ENCODE results near the gene DCLK1.
A peak's percentile ranks its signal among the peaks of the same experiment; 100 is the strongest.

Gene DCLK1

DNA sequence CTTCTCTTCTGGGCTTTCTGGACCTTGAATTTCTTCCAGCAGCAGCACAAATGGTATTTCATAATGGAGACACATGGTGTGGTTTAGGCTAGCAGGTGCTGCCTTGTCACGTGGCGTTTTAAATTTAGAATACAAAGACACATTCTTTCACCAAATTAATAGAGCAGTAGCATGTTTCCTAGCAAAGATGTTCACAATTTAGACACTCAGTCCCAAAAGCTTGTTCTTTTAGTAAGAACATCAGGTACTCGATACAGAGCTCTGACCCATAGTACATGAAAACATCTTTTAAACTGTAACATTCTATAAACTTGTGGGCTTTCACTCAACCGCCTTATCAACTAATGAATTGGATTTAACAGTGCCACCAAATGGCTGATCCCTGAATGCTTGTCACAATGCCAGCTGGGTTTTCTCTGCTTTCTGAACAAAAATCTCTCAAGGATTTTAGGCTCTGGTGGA, 290.1 kb downstream of the DCLK1 start:
- DNase-seq (ENCODE audit: low spot score) = no peak
- CTCF ChIA-PET = no interaction called here
- TF ChIP-seq, protein P1, sequence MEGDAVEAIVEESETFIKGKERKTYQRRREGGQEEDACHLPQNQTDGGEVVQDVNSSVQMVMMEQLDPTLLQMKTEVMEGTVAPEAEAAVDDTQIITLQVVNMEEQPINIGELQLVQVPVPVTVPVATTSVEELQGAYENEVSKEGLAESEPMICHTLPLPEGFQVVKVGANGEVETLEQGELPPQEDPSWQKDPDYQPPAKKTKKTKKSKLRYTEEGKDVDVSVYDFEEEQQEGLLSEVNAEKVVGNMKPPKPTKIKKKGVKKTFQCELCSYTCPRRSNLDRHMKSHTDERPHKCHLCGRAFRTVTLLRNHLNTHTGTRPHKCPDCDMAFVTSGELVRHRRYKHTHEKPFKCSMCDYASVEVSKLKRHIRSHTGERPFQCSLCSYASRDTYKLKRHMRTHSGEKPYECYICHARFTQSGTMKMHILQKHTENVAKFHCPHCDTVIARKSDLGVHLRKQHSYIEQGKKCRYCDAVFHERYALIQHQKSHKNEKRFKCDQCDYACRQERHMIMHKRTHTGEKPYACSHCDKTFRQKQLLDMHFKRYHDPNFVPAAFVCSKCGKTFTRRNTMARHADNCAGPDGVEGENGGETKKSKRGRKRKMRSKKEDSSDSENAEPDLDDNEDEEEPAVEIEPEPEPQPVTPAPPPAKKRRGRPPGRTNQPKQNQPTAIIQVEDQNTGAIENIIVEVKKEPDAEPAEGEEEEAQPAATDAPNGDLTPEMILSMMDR (conservative IDR thresholded peaks at IDR 0.05; ENCODE audit: low read depth) = no peak
- POLR2A ChIA-PET (ENCODE audit: low non-redundant PET) = no interaction called here
- no peak overlapping the region for H3K27ac ChIP-seq

DNA sequence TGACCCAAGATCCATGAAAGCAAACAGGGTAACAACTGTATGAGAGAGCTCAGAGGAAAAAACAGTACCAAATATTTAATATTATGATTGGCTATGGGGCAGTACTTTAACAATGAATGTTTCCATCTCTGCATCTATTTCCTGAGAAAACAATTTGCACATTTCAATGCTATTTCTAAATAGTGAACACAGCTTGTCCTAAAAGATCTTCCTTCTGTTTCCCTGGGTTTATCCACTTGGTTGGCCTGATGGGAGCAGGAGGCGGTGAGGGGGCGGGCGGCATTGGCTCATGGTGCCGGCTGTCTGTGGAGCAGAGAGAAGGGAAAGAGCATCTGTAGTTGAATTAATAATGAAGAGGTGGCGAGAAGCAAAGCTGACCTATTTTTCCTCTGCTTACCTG, 291.4 kb downstream of the DCLK1 start:
- no peak overlapping the region for H3K27ac ChIP-seq
- POLR2A ChIA-PET (ENCODE audit: low non-redundant PET) = no interaction called here
- no peak for DNase-seq (ENCODE audit: low spot score)
- TF ChIP-seq, protein P1 (conservative IDR thresholded peaks at IDR 0.05; ENCODE audit: low read depth) = no peak
- CTCF ChIA-PET = no interaction called here

DNA sequence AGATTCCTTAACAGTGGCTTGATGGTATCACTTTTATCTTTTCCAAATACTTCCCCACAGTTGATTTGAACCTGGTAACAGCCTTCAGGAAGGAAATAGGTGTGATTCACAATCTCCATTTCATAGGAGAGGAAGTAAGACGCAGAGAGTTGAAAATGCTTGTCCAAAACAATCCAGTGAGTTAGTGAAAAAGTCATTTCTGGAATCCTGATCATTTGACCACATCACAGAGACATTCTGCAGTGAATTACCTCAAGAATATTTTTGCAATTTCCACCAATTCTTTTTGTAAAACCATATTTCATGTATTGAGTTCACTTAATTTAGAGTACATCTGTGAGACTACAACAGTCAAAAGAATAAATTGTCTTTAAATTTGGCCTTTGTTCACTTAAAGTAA, 292.8 kb downstream of the DCLK1 start:
- CTCF ChIA-PET = no interaction called here

DNA sequence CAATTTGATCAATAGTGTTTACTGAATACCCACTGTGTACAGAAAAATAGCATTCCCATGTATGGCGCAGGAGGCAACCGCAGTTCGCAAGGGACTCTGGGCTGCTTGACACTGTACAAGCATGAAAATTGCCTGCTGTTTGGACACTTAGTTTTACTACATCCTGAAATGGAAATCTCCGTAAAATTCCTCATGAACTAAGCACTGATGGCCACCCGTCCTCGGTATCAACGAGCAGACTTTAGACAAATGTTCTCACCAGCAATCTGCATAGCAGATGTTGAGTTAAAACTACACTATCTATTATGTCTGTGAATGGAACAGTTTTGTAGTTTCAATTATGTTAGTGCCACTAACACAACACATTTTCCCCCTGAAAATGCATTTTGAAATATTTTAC, 294.7 kb downstream of the DCLK1 start:
- CTCF ChIA-PET = no interaction called here
- TF ChIP-seq, protein P1 (conservative IDR thresholded peaks at IDR 0.05; ENCODE audit: low read depth) = no peak
- DNase-seq (ENCODE audit: low spot score) = no peak
- POLR2A ChIA-PET (ENCODE audit: low non-redundant PET) = no interaction called here
- H3K27ac ChIP-seq = no peak overlapping the region

More for the DNA sequence above, 292.8 kb downstream of the DCLK1 start:
- TF ChIP-seq, protein P1 (conservative IDR thresholded peaks at IDR 0.05; ENCODE audit: low read depth) = no peak
- DNase-seq (ENCODE audit: low spot score) = peak; percentile 5
- POLR2A ChIA-PET (ENCODE audit: low non-redundant PET) = no interaction called here
- H3K27ac ChIP-seq = no peak overlapping the region

DNA sequence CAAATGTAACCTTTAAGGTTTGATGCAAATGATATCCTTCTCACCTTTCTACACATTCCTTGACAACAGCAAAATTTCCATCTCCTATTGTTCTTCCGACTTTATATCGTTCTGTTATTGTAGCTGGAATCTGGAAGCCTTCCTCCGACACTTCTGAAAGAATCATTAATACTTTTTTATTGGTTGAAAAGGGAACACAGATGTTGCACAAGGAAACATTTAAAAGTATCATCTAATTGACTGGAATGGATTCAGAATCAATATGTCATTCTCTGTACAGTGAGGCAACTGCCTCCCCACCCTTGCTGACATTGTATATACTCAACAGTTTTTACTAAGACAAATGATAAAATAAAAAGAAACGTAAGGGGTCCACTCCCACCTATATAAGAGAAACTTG, 295.2 kb downstream of the DCLK1 start:
- no peak for DNase-seq (ENCODE audit: low spot score)
- TF ChIP-seq, protein P1 (conservative IDR thresholded peaks at IDR 0.05; ENCODE audit: low read depth) = no peak
- CTCF ChIA-PET = no interaction called here
- H3K27ac ChIP-seq = no peak overlapping the region
- POLR2A ChIA-PET (ENCODE audit: low non-redundant PET) = no interaction called here

DNA sequence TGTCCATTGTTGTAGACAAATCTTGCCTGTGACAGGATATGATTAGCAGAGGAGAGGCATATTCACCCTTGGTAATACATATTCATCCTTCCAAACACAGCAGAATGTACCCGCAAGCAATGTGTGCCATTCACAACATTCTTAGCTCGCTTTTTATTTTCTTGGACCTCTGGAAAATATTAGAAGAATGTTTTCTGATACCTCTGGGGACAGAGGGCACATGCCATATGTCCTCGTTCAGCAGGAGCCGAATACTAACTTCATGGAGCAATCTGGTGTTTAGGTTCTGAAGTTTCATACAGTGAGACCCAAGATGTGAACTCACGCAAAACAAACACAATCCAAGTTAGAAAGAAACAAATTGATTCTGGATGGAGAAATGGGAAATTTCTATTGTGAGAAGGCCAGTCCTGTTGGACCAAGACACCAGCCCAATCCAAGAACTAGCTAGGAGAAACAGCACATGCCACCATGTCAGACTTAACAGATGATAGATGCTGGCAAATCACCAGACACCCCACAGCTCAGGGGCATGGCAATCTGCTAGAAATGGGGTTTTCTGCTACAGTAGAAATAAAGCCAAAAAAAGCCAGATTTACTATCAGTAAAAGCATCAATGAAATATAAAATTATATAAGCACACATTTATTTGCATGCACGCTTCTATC, 297.4 kb downstream of the DCLK1 start:
- no peak overlapping the region for H3K27ac ChIP-seq
- CTCF ChIA-PET = interaction anchor here (0.5 to 0.6 kb wide), 2 partner anchors 138 to 1469 kb away, joined by 3 to 5 read pairs; no protein-coding TSS in a partner anchor
- POLR2A ChIA-PET (ENCODE audit: low non-redundant PET) = no interaction called here
- DNase-seq (ENCODE audit: low spot score) = no peak
- TF ChIP-seq, protein P1 (conservative IDR thresholded peaks at IDR 0.05; ENCODE audit: low read depth) = no peak

Data from RWPE1 (cell line).